ENCODE data around the gene LDLRAD4.
A peak's percentile ranks its signal among the peaks of the same experiment; 100 is the strongest.

Gene LDLRAD4

GRCh38 chr18:13617826-13618515, 399.4 kb downstream of the LDLRAD4 start:
- no peak for DNase-seq (ENCODE audit: low read depth)

GRCh38 chr18:13618760-13619438, 400.3 kb downstream of the LDLRAD4 start:
- DNase-seq (ENCODE audit: low read depth): no peak

GRCh38 chr18:13619505-13620205, 401.1 kb downstream of the LDLRAD4 start:
- DNase-seq (ENCODE audit: low read depth): no peak

GRCh38 chr18:13620206-13620672, 401.7 kb downstream of the LDLRAD4 start:
- no peak for DNase-seq (ENCODE audit: low read depth)

GRCh38 chr18:13620818-13621445, 402.4 kb downstream of the LDLRAD4 start:
- DNase-seq (ENCODE audit: low read depth): no peak

- DNase-seq (ENCODE audit: low read depth): no peak
Measured at GRCh38 chr18:13621446-13621849, 402.9 kb downstream of the LDLRAD4 start.

GRCh38 chr18:13621886-13622619, 403.5 kb downstream of the LDLRAD4 start:
- no peak for DNase-seq (ENCODE audit: low read depth)

- no peak for DNase-seq (ENCODE audit: low read depth)
Measured at GRCh38 chr18:13622751-13623150, 404.2 kb downstream of the LDLRAD4 start.

GRCh38 chr18:13623348-13623747, 404.8 kb downstream of the LDLRAD4 start:
- no peak for DNase-seq (ENCODE audit: low read depth)

- no peak for DNase-seq (ENCODE audit: low read depth)
Measured at GRCh38 chr18:13623871-13624270, 405.3 kb downstream of the LDLRAD4 start.

- no peak for DNase-seq (ENCODE audit: low read depth)
Measured at GRCh38 chr18:13624563-13625237, 406.1 kb downstream of the LDLRAD4 start.

- no peak for DNase-seq (ENCODE audit: low read depth)
Measured at GRCh38 chr18:13625355-13625754, 406.8 kb downstream of the LDLRAD4 start.

GRCh38 chr18:13625843-13626543, 407.4 kb downstream of the LDLRAD4 start:
- no peak for DNase-seq (ENCODE audit: low read depth)

- DNase-seq (ENCODE audit: low read depth): no peak
Measured at GRCh38 chr18:13626544-13626908, 408.0 kb downstream of the LDLRAD4 start.

- DNase-seq (ENCODE audit: low read depth): no peak
Measured at GRCh38 chr18:13627639-13628038, 409.1 kb downstream of the LDLRAD4 start.

GRCh38 chr18:13628211-13628610, 409.7 kb downstream of the LDLRAD4 start:
- DNase-seq (ENCODE audit: low read depth): no peak

- peak; percentile 25 for DNase-seq (ENCODE audit: low read depth)
Measured at GRCh38 chr18:13629841-13630715, 411.5 kb downstream of the LDLRAD4 start.

- DNase-seq (ENCODE audit: low read depth): no peak
Measured at GRCh38 chr18:13630716-13631268, 412.2 kb downstream of the LDLRAD4 start.

GRCh38 chr18:13633700-13634099, 415.1 kb downstream of the LDLRAD4 start:
- DNase-seq (ENCODE audit: low read depth): no peak

Measured in activated gamma-delta T cell treated with anti-CD3 and anti-CD28 coated beads, Interleukin-2, amount 50 U/mL, for 16 hours (primary cell).